Spleen (tissue), 7 donors: ENCODE measurements around the gene TBC1D2.
"Not testable (repeated sequence)": the region's sequence is repeated elsewhere in the genome, so short reads cannot be mapped to it uniquely, and the experiment has no call there.

Experiments used
- CTCF ChIP-seq, 11 experiments: fragments of 200-600 bp in 7 of 11; fragments of 450-650 bp in 4 of 11; sonication (generic) in 4 of 11; IDR thresholded peaks in 8 of 11; conservative IDR thresholded peaks in 3 of 11; 1 replicate in 7 of 11; 2 replicates in 4 of 11; pipeline versions ENCODE4 v1.4.0 to v1.8.0; 2016 to 2021; ENCODE audit warnings: antibody characterized with exemption in 11 of 11, inconsistent platforms in 4 of 11, mild to moderate bottlenecking in 1 of 11
- POLR2AphosphoS5 ChIP-seq, 3 donors: sonication (generic); formaldehyde crosslinking; IDR thresholded peaks; one replicate each; pipeline ENCODE4 v1.5.1; 2017; ENCODE audit warnings: antibody characterized with exemption in 3 of 3
- donor health status: DM: no; HTN: no; CAD: no; lungs with moderate emphysema.
- donor health status: DM: no; HTN: no; CAD: no.
- donor health status: DM: no; HTN: no; CAD: no.

GRCh38 chr9:98269652-98270051 is 14.2 kb upstream of the TBC1D2 start:
- not testable (repeated sequence) for TF ChIP-seq CTCF (IDR thresholded peaks at IDR 0.05 in 8 of 11, conservative IDR thresholded peaks at IDR 0.05 in 3 of 11); POLR2AphosphoS5 (IDR thresholded peaks at IDR 0.05)
